GM12878 (cell line): Measurements from ENCODE around the gene PCSK9. TPM values are rescaled to one million over a fixed set of nuclear protein-coding genes. Genes with fewer than 3 reads are reported as not detected.

ENCODE experiments used
- ATAC-seq: fragments of 200-7000 bp; cut with Tn5 transposase; 3 replicates; pipeline ENCODE4 v1.9.1; 2020; ENCODE audit warnings: mild to moderate bottlenecking, moderate library complexity
- BruUV-seq: library from RNA; stranded (reverse); fragments of 400-500 nt; replicated peaks from 2 replicates; lab custom pipeline; 2021; lab: Mats Ljungman, UMichigan
- CTCF ChIA-PET: fragments of 300-600 bp; sonication (Branson Sonifier 250); formaldehyde crosslinking; extraction: SDS; loops from one replicate; lab custom pipeline; 2021; ENCODE audit warnings: inconsistent platforms; lab: Yijun Ruan, JAX
- POLR2A ChIA-PET: fragments of 350-600 bp; formaldehyde crosslinking; extraction: SDS; loops from one replicate; lab custom pipeline; 2021; ENCODE audit warnings: inconsistent platforms; lab: Charles Lee
- RAD21 ChIA-PET: fragments of 300-600 bp; sonication (Branson Sonifier 250); formaldehyde crosslinking; loops from one replicate; lab custom pipeline; 2023; ENCODE audit warnings: antibody characterized with exemption; ENCODE audit not compliant: unreplicated experiment; lab: Charles Lee
- SMC1A ChIA-PET: fragments of 300-600 bp; sonication (Branson Sonifier 250); formaldehyde crosslinking; loops from one replicate; lab custom pipeline; 2023; ENCODE audit not compliant: unreplicated experiment, uncharacterized antibody; lab: Charles Lee
- DNase-seq: peaks from one replicate; pipeline ENCODE4 v3.0.0-alpha.2; 2011; ENCODE audit warnings: low read depth, low spot score
- FAIRE-seq: peaks from 3 replicates; lab custom pipeline; 2011; peaks lifted over from hg19 to GRCh38; lab: Jason Lieb, UNC
- H2AFZ ChIP-seq: 2 replicates; pipeline ENCODE4 v1.6.0; 2011; ENCODE audit warnings: low read depth, low read length, control low read depth; ENCODE audit not compliant: control insufficient read depth
- H3K27ac ChIP-seq: 2 replicates; pipeline ENCODE4 v1.5.1; 2011; ENCODE audit warnings: control low read depth; ENCODE audit not compliant: control insufficient read depth, insufficient read depth
- H3K27me3 ChIP-seq, 2 experiments: replicated peaks in 1 of 2; 2 replicates each; pipeline versions ENCODE4 v1.6.0 to v1.6.1; 2011; ENCODE audit warnings: low read length in 1 of 2; ENCODE audit not compliant: control insufficient read depth in 2 of 2, insufficient read depth in 2 of 2
- H3K36me3 ChIP-seq, 2 experiments: 2 replicates each; pipeline ENCODE4 v1.5.1; 2011; ENCODE audit warnings: low read length in 1 of 2; ENCODE audit not compliant: control insufficient read depth in 2 of 2, insufficient read depth in 2 of 2
- H3K4me1 ChIP-seq: 2 replicates; pipeline ENCODE4 v1.6.1; 2011; ENCODE audit warnings: mild to moderate bottlenecking, low read length, moderate library complexity, mixed read lengths; ENCODE audit not compliant: control insufficient read depth, insufficient read depth
- H3K4me2 ChIP-seq: 2 replicates; pipeline ENCODE4 v1.6.0; 2011; ENCODE audit warnings: control low read depth; ENCODE audit not compliant: control insufficient read depth, insufficient read depth
- H3K4me3 ChIP-seq: fragments of 200-600 bp; sonication (generic); 2 replicates; pipeline ENCODE4 v1.5.1; 2016
- H3K79me2 ChIP-seq: 2 replicates; pipeline ENCODE4 v1.6.0; 2011; ENCODE audit warnings: low read length; ENCODE audit not compliant: control insufficient read depth, insufficient read depth
- H3K9ac ChIP-seq: 2 replicates; pipeline ENCODE4 v1.8.0; 2011; ENCODE audit warnings: low read length, control low read depth, mixed read lengths; ENCODE audit not compliant: control insufficient read depth, insufficient read depth
- H3K9me3 ChIP-seq: replicated peaks from 3 replicates; pipeline ENCODE4 v1.5.1; 2011; ENCODE audit warnings: mild to moderate bottlenecking, low read length; ENCODE audit not compliant: control insufficient read depth, insufficient read depth
- H4K20me1 ChIP-seq: 2 replicates; pipeline ENCODE4 v1.6.0; 2011; ENCODE audit not compliant: control insufficient read depth, insufficient read depth
- BCL11A ChIP-seq: IDR thresholded peaks from 2 replicates; pipeline ENCODE4 v1.6.1; 2011; ENCODE audit warnings: low read depth, low read length
- EP300 ChIP-seq, 2 experiments: fragments of 150-350 bp in 1 of 2; IDR thresholded peaks; 2 replicates each; pipeline ENCODE4 v1.6.1; 2011 to 2012; ENCODE audit warnings: low read depth in 2 of 2, low read length in 2 of 2, borderline replicate concordance in 1 of 2, improper control_type of control experiment in 1 of 2, inconsistent platforms in 1 of 2; ENCODE audit not compliant: control insufficient read depth in 1 of 2
- FOXM1 ChIP-seq: IDR thresholded peaks from 2 replicates; pipeline ENCODE4 v1.6.1; 2012; ENCODE audit warnings: low read depth, mild to moderate bottlenecking, inconsistent platforms, low read length, moderate library complexity
- IRF4 ChIP-seq: IDR thresholded peaks from 2 replicates; pipeline ENCODE4 v1.6.1; 2011; ENCODE audit warnings: low read depth, low read length
- WGBS: methylation state at CpG from one replicate; pipeline ENCODE4 v1.1.6; 2016; ENCODE audit warnings: low lambda C conversion rate; ENCODE audit not compliant: insufficient replicate concordance, insufficient coverage; ENCODE audit errors: missing lambda C conversion rate; 5-methylcytosine and 5-hydroxymethylcytosine counted together
- in situ Hi-C: fragments of 300-500 bp; cut with MboI; formaldehyde crosslinking; loops from 9 replicates; pipeline ENCODE4 v1.14.3; 2018; ENCODE audit warnings: mixed read lengths
- intact Hi-C: fragments of 100-400 bp; cut with micrococcal nuclease; formaldehyde crosslinking; loops from one replicate; pipeline ENCODE4 v1.14.2; 2022; ENCODE audit not compliant: unreplicated experiment
- polyA plus RNA-seq, 11 experiments: library from polyadenylated mRNA; depleted of rRNA in 4 of 11; unstranded in 6 of 11; stranded (reverse) in 5 of 11; fragments of >200 nt; fragmentation: Nextera tagmentation in 4 of 11; fragmentation: Illumina TruSeq in 1 of 11; extraction: Ambion mirVana in 4 of 11; extraction: Trizol in 1 of 11; gene quantifications; 1 replicate in 1 of 11; 2 replicates in 10 of 11; pipeline versions ENCODE4 v1.2.1 to v1.2.3, GENCODE V29; 2011 to 2016; ENCODE audit warnings: inconsistent platforms in 2 of 11, missing spikeins in 2 of 11, low read depth in 1 of 11
- total RNA-seq, 4 experiments: library from RNA; depleted of rRNA in 3 of 4; stranded (reverse); fragments of >200 nt in 3 of 4; fragmentation: Illumina TruSeq in 1 of 4; extraction: Trizol in 1 of 4; gene quantifications; 2 replicates each; pipeline versions ENCODE4 v1.2.1 to v1.2.3, GENCODE V29; 2013 to 2021
- TF ChIP-seq, protein P1 (sequence below): fragments of 450-650 bp; formaldehyde crosslinking; IDR thresholded peaks from 2 replicates; pipeline ENCODE4 v1.4.0; 2020; ENCODE audit warnings: mild to moderate bottlenecking, moderate library complexity

PCSK9 gene
- total and polyA plus RNA-seq, 10 of the 15 experiments (the other 5 are each of a cell fraction or from before 2014, with no cell fraction given) = 0.03 to 0.15 TPM; not detected in 8

DNA sequence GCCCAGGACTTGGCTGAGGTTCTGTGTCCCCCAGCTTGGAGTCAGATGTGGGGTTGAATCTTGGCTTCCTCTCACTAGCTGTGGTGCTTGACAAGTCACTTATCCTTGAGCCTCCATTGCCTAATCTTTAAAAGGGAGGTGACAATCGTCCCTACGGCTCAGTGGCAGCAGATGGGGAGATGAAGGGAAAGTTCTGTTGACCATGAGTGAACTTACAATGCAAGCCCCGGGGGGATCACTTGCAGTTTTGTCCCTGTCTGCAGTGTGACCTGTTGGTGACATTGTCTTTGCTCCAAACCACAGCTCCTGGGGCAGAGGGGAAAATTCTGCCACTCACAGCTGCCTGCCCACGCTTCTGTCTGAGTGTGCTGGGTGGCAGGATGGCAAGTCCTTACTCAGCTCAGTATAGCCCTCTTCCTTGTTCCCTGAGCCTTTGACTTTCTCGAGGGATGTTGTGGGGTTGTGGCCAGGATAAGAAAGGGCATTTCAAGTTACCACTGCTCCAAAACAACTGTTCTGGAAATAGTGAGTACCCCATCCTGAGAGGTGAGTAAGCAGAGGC lies 1.7 kb downstream of the PCSK9 start (continued):
- TF ChIP-seq EP300 (IDR thresholded peaks at IDR 0.05; ENCODE audit: borderline replicate concordance in 1 of 2, control insufficient read depth in 1 of 2, low read depth in 2 of 2, low read length in 2 of 2) = no peak

DNA sequence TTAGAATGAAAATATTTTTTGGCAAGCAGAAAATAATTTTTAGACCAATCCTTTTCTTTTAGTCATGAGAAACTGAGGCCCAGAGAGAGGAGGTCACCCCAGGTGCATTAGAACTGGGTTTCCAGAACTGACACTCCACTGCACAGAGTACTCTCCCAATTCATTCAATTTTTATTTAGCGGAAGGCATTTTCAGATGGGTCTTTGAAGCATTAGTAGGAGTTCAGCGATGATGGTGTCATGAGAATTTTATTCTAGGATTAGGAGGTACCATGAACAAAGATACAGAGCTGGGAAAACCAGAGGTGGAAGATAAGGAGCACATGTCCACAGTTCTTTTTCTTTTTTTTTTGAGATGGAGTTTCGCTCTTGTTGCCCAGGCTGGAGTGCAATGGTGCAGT lies 2.3 kb downstream of the PCSK9 start:
- CTCF ChIA-PET = interaction anchor here (1.2 kb wide), 1 partner anchor 97 kb away, joined by 3 read pairs; no protein-coding TSS in a partner anchor
- no peak overlapping the region for H2AFZ ChIP-seq
- in situ Hi-C loops = no loop called here
- H3K27me3 ChIP-seq = peaks cover 4 to 8% of the 10 kb centered on the region in 2 experiments
- H3K9ac ChIP-seq = no peak overlapping the region
- RAD21 ChIA-PET = no interaction called here
- H3K4me1 ChIP-seq = no peaks in the 10 kb centered on the region
- no peak overlapping the region for H3K27ac ChIP-seq
- no peaks in the 10 kb centered on the region for H3K9me3 ChIP-seq
- ATAC-seq = no peak
- H3K36me3 ChIP-seq = no peaks in the 10 kb centered on the region
- H3K4me3 ChIP-seq = no peak overlapping the region
- no peaks in the 10 kb centered on the region; the same call in 1 of the 2 replicates for H4K20me1 ChIP-seq
- DNase-seq = no peak
- POLR2A ChIA-PET = no interaction called here
- no TSS peak for BruUV-seq
- no peak for FAIRE-seq
- 35% methylated on average over 3 of the region's 3 CpGs for WGBS
- no peaks in the 10 kb centered on the region for H3K79me2 ChIP-seq
- SMC1A ChIA-PET = interaction anchor here (0.6 kb wide), 1 partner anchor 1907 kb away, joined by 3 read pairs; no protein-coding TSS in a partner anchor
- no peak overlapping the region for H3K4me2 ChIP-seq
- TF ChIP-seq BCL11A = no peak
- intact Hi-C loops = no loop called here

DNA sequence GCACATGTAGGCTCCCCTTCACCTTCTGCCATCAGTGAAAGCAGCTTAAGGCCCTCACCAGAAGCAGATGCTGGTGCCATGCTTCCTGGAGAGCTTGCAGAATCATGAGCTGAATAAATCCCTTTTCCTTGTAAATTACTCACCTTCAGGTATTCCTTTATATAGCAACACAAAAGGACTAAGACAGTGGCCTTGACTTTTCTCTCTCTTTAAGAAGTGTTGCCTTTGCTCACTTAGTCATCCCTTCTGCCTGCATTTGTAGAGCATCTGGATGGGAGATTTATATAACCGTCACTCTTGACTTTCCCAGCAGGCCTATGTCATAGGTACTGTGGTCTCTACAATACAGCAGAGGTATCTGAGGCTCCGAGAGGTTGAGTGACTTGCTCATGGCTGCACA lies 3.7 kb downstream of the PCSK9 start:
- ChIA-PET POLR2A (no interaction called here), RAD21 (no interaction called here), SMC1A (no interaction called here), CTCF (no interaction called here)
- no peak for DNase-seq
- Histone ChIP-seq H3K27me3 (peaks cover 4 to 8% of the 10 kb centered on the region in 2 experiments), H3K9me3 (no peaks in the 10 kb centered on the region), H3K36me3 (no peaks in the 10 kb centered on the region), H3K9ac (no peak overlapping the region), H3K79me2 (no peaks in the 10 kb centered on the region), H2AFZ (no peak overlapping the region), H4K20me1 (no peaks in the 10 kb centered on the region), H3K4me2 (no peak overlapping the region), H3K27ac (no peak overlapping the region), H3K4me3 (no peak overlapping the region), H3K4me1 (no peaks in the 10 kb centered on the region)
- TF ChIP-seq IRF4 (no peak), FOXM1 (no peak)
- TF ChIP-seq, protein P1, sequence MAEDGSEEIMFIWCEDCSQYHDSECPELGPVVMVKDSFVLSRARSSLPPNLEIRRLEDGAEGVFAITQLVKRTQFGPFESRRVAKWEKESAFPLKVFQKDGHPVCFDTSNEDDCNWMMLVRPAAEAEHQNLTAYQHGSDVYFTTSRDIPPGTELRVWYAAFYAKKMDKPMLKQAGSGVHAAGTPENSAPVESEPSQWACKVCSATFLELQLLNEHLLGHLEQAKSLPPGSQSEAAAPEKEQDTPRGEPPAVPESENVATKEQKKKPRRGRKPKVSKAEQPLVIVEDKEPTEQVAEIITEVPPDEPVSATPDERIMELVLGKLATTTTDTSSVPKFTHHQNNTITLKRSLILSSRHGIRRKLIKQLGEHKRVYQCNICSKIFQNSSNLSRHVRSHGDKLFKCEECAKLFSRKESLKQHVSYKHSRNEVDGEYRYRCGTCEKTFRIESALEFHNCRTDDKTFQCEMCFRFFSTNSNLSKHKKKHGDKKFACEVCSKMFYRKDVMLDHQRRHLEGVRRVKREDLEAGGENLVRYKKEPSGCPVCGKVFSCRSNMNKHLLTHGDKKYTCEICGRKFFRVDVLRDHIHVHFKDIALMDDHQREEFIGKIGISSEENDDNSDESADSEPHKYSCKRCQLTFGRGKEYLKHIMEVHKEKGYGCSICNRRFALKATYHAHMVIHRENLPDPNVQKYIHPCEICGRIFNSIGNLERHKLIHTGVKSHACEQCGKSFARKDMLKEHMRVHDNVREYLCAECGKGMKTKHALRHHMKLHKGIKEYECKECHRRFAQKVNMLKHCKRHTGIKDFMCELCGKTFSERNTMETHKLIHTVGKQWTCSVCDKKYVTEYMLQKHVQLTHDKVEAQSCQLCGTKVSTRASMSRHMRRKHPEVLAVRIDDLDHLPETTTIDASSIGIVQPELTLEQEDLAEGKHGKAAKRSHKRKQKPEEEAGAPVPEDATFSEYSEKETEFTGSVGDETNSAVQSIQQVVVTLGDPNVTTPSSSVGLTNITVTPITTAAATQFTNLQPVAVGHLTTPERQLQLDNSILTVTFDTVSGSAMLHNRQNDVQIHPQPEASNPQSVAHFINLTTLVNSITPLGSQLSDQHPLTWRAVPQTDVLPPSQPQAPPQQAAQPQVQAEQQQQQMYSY (CRISPR knock-in tag) = no peak
- intact Hi-C loops (no loop called here), in situ Hi-C loops (no loop called here)
- no peak for FAIRE-seq
- no peak for ATAC-seq
- WGBS = 28% methylated on average over 2 of the region's 2 CpGs
- BruUV-seq = no TSS peak
